SK-N-SH treated with all-trans-retinoic acid at 6 μM for 48 hours (cell line): ENCODE measurements around the gene LAMA1.

Experiments used
- CSDC2 ChIP-seq: fragments of 250-450 bp; sonication (Bioruptor Pico); IDR thresholded peaks from 2 replicates; pipeline ENCODE4 v1.5.0; 2020; ENCODE audit warnings: mild to moderate bottlenecking, moderate library complexity
- ZNF8 ChIP-seq: fragments of 450-650 bp; formaldehyde crosslinking; IDR thresholded peaks from 2 replicates; pipeline ENCODE4 v1.5.0; 2020; ENCODE audit warnings: mild to moderate bottlenecking, moderate library complexity
- TF ChIP-seq, protein P1 (sequence below): fragments of 250-450 bp; sonication (Bioruptor Pico); IDR thresholded peaks from 2 replicates; pipeline ENCODE4 v1.5.1; 2020; ENCODE audit warnings: low read depth, mild to moderate bottlenecking, moderate library complexity

DNA sequence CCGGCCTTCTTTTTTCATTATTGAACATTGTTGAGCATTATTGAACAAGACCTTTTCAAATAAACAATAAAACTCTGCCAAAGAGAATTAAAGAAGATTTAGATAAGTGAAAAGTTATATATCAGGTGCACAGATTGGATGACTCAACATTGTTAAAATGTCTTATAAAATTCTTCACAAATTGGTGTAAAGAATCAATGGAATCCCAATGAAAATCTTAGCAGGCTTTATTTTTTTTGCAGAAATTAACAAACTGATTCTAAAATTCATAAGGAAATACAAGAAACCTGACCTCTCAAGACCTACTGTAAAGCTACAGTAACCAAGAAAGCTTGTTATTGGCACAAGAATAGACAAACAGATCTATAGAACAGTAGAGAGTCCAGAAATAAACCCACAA lies 70.3 kb downstream of the LAMA1 start:
- TF ChIP-seq ZNF8 (CRISPR knock-in tag) (no peak), CSDC2 (CRISPR knock-in tag) (no peak)
- TF ChIP-seq, protein P1, sequence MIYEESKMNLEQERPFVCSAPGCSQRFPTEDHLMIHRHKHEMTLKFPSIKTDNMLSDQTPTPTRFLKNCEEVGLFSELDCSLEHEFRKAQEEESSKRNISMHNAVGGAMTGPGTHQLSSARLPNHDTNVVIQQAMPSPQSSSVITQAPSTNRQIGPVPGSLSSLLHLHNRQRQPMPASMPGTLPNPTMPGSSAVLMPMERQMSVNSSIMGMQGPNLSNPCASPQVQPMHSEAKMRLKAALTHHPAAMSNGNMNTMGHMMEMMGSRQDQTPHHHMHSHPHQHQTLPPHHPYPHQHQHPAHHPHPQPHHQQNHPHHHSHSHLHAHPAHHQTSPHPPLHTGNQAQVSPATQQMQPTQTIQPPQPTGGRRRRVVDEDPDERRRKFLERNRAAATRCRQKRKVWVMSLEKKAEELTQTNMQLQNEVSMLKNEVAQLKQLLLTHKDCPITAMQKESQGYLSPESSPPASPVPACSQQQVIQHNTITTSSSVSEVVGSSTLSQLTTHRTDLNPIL, result no peak
